Kidney epithelial cell (primary cell): ENCODE measurements around the gene AHSP. TPM values are rescaled to one million over a fixed set of nuclear protein-coding genes. Genes with fewer than 3 reads are reported as not detected.
A peak's percentile ranks its signal among the peaks of the same experiment; 100 is the strongest.

Source experiments
- DNase-seq: peaks from one replicate; pipeline ENCODE4 v3.0.0-alpha.2; 2010; ENCODE audit warnings: low read depth
- H3K27me3 ChIP-seq: 2 replicates; pipeline ENCODE4 v1.6.0; 2011; ENCODE audit warnings: low read length; ENCODE audit not compliant: control insufficient read depth, insufficient read depth
- H3K36me3 ChIP-seq: 2 replicates; pipeline ENCODE4 v1.5.1; 2011; ENCODE audit warnings: low read length; ENCODE audit not compliant: control insufficient read depth, insufficient read depth
- H3K4me3 ChIP-seq: 2 replicates; pipeline ENCODE4 v1.5.1; 2011; ENCODE audit warnings: low read depth, mild to moderate bottlenecking, control low read depth, low read length
- total RNA-seq: library from RNA; depleted of rRNA; stranded (reverse); fragments of >200 nt; gene quantifications from 2 replicates; pipeline ENCODE4 v1.2.3, GENCODE V29; 2015
- TF ChIP-seq, protein P1 (sequence below): IDR thresholded peaks from 2 replicates; pipeline ENCODE4 v1.5.1; 2011; ENCODE audit warnings: mild to moderate bottlenecking, moderate library complexity, low read length, control low read depth, inconsistent platforms; ENCODE audit not compliant: insufficient read depth, poor library complexity, severe bottlenecking

Gene AHSP
- total RNA-seq, 1 donor from 2014 or later = not detected

DNA sequence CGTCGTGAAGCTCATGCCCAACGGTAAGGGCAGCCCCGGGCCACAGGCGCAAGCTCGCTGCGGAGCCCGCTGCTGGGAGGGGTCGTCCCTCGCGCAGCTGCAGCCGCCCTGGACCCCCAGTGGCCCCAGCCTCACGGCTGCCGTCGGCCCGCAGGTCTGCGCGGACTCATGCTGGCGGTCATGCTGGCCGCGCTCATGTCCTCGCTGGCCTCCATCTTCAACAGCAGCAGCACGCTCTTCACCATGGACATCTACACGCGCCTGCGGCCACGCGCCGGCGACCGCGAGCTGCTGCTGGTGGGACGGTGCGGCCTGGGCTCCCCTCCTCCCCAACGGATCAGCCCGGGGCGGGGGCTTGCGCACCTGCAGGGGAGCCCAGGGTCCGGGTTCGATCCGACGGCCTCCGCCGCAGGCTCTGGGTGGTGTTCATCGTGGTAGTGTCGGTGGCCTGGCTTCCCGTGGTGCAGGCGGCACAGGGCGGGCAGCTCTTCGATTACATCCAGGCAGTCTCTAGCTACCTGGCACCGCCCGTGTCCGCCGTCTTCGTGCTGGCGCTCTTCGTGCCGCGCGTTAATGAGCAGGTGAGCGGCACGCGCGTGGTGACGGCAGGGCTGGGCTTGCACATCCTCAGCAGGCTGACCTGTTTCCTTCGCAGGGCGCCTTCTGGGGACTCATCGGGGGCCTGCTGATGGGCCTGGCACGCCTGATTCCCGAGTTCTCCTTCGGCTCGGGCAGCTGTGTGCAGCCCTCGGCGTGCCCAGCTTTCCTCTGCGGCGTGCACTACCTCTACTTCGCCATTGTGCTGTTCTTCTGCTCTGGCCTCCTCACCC, 39.0 kb upstream of the AHSP start:
- Histone ChIP-seq H3K4me3 (peak overlapping the region; percentile 38), H3K27me3 (peaks cover 34% of the 10 kb centered on the region), H3K36me3 (peaks cover 1% of the 10 kb centered on the region)
- TF ChIP-seq, protein P1, sequence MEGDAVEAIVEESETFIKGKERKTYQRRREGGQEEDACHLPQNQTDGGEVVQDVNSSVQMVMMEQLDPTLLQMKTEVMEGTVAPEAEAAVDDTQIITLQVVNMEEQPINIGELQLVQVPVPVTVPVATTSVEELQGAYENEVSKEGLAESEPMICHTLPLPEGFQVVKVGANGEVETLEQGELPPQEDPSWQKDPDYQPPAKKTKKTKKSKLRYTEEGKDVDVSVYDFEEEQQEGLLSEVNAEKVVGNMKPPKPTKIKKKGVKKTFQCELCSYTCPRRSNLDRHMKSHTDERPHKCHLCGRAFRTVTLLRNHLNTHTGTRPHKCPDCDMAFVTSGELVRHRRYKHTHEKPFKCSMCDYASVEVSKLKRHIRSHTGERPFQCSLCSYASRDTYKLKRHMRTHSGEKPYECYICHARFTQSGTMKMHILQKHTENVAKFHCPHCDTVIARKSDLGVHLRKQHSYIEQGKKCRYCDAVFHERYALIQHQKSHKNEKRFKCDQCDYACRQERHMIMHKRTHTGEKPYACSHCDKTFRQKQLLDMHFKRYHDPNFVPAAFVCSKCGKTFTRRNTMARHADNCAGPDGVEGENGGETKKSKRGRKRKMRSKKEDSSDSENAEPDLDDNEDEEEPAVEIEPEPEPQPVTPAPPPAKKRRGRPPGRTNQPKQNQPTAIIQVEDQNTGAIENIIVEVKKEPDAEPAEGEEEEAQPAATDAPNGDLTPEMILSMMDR = no peak
- DNase-seq = no peak

DNA sequence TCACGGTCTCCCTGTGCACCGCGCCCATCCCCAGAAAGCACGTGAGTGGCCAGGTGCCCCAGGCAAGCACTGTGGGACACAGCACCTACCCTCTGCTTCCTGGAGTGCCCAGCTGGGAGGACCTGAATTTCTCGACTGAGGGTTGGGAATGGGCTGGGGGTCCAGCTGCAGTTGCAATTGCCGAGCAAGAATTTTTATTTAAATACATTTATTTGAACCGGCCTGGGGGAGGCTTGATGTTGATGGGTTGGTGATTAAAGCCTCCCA, 38.5 kb upstream of the AHSP start:
- TF ChIP-seq, protein P1 = no peak
- Histone ChIP-seq H3K36me3 (peaks cover 1% of the 10 kb centered on the region), H3K27me3 (peaks cover 34% of the 10 kb centered on the region), H3K4me3 (no peak overlapping the region)
- no peak for DNase-seq

DNA sequence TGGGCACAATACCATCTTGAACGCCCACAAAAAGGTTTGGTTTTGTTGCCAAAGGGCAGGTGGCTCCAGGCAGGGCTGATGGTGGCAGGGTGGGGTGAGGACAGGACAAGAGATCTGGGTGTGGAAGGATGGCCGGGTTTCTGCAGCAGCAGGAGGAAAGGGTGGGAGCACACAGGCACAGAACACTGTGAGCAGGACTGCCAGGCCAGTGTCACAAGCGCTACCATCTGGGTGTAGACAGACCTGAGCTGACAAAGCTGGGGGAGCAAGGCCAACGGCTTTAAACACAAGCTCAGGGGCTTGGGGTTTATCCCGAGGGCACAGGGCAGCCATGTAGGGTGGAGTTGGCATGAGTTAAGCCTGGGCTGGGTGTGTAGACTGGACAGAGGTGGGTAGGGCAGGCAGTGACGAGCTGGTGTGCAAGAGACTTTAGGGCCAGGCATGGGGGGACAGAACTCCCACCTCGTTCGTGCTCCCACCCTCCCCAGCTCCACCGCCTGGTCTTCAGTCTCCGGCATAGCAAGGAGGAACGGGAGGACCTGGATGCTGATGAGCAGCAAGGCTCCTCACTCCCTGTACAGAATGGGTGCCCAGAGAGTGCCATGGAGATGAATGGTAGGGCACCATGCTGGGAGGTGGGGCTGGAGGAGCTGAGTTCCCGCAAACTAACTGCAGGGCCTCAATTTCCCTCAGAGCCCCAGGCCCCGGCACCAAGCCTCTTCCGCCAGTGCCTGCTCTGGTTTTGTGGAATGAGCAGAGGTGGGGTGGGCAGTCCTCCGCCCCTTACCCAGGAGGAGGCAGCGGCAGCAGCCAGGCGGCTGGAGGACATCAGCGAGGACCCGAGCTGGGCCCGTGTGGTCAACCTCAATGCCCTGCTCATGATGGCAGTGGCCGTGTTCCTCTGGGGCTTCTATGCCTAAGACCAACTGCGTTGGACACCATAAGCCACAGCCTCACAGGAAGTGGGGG, 37.8 kb upstream of the AHSP start:
- Histone ChIP-seq H3K4me3 (no peak overlapping the region), H3K36me3 (peaks cover 1% of the 10 kb centered on the region), H3K27me3 (peaks cover 34% of the 10 kb centered on the region)
- TF ChIP-seq, protein P1 = no peak
- DNase-seq = no peak

DNA sequence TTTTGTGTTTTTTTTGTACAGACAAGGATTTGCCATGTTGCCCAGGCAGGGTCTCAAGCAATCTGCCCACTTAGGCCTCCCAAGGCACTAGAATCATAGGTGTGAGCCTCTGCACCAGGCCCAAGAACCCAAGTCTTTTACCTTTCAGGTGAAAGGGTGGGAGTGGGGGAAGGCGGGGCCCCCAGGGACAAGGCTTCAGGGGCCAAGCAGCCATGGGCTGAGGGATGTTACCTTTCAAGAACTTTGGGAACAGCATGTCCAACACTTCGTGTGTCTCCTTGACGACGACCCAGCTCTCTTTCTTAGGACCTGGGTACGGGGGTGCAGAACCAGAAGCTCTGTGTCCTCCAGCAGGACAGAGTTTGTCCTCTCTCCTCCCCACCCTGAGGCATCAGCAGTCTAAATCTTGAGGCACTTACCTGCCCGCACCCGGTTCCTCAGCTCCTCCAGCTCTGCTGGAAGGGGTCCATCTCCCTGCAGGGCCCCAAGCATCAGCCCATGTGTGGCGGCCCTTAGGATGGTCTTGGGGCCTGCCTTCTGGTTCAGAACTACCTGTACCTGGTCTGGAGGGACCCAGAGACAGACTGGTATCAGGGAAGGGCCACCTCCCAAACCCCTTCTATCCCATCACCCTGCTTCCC, 35.8 kb upstream of the AHSP start:
- TF ChIP-seq, protein P1 = no peak

DNA sequence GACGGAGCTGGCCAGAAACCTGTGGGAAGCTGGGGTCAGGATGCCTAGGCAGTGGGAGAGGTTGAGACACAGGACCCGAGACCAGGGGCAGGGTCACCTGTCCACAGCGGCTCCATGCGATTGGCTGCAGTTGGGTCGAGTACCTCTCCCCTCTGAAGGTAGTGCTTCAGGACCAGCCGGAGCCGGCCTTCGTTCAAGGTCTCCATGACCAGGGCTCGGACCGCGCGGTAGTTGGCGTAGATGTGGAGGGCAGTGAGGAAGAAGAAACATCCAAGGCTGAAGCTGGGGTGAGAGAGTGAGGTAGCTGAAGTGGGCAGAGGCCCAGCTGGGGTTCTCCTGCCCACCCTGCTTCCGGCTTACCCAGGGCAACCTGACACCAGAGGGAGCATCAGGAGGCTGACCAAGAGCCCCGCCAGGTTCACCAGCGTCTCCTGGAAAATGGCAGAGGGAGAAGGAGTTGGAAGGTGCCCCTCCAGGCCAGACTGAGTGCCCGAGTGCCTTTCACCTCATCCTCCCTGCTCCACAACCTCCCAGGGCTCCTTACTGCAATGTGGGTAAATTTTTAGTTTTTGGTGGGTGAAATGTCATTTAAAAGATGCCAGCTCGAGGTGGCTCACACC, 34.1 kb upstream of the AHSP start:
- no peak for DNase-seq
- TF ChIP-seq, protein P1 = no peak
- Histone ChIP-seq H3K36me3 (peaks cover 3% of the 10 kb centered on the region), H3K4me3 (no peak overlapping the region), H3K27me3 (peaks cover 6% of the 10 kb centered on the region)

More for the DNA sequence above, 35.8 kb upstream of the AHSP start:
- H3K27me3 ChIP-seq = peaks cover 23% of the 10 kb centered on the region
- no peak for DNase-seq
- no peak overlapping the region for H3K4me3 ChIP-seq
- peaks cover 3% of the 10 kb centered on the region for H3K36me3 ChIP-seq
